NCI-H748 (cell line): Measurements from ENCODE around the gene MGAT4D.
"Not testable (repeated sequence)": the region's sequence is repeated elsewhere in the genome, so short reads cannot be mapped to it uniquely, and the experiment has no call there.

Source experiments
- DNase-seq: peaks from one replicate; lab custom pipeline; 2025; ENCODE audit not compliant: unreplicated experiment; lab: John Stamatoyannopoulos, UW

The MGAT4D gene

GRCh38 chr4:140497747-140498636, at the start of gene MGAT4D:
TSS of gene MGAT4D (minus strand) at chr4:140498293. CDS start at chr4:140498222, 71 bp downstream.
- DNase-seq: no peak

- DNase-seq: no peak
These were observed 35.9 kb upstream of the MGAT4D start for GRCh38 chr4:140533951-140534480.

- no peak for DNase-seq
These were observed 31.3 kb upstream of the MGAT4D start for GRCh38 chr4:140529434-140529833.

- DNase-seq: peak; percentile 97
These were observed 26.0 kb upstream of the MGAT4D start, which contains the start of gene ELMOD2 for GRCh38 chr4:140523857-140524742. TSS of gene ELMOD2 (plus strand) at chr4:140524168. CDS start at chr4:140525429, 1,261 bp downstream.

- no peak for DNase-seq
These were observed 25.3 kb upstream of the MGAT4D start for GRCh38 chr4:140523370-140523856.

- no peak for DNase-seq
These were observed 17.3 kb upstream of the MGAT4D start for GRCh38 chr4:140515423-140515822.

GRCh38 chr4:140513765-140514164, 15.7 kb upstream of the MGAT4D start:
- not testable (repeated sequence) for DNase-seq

GRCh38 chr4:140504261-140504660, 6.2 kb upstream of the MGAT4D start:
- no peak for DNase-seq

- DNase-seq: no peak
These were observed 1.3 kb upstream of the MGAT4D start for GRCh38 chr4:140499391-140499790.

- DNase-seq: no peak
These were observed 717 bp downstream of the MGAT4D start for GRCh38 chr4:140497405-140497746.

GRCh38 chr4:140485939-140486338, 12.2 kb downstream of the MGAT4D start:
- no peak for DNase-seq

GRCh38 chr4:140483445-140483844, 14.6 kb downstream of the MGAT4D start:
- DNase-seq: no peak

- DNase-seq: no peak
These were observed 25.9 kb downstream of the MGAT4D start for GRCh38 chr4:140472156-140472555.

- no peak for DNase-seq
These were observed 28.0 kb downstream of the MGAT4D start for GRCh38 chr4:140469791-140470733.

GRCh38 chr4:140466146-140466545, 31.9 kb downstream of the MGAT4D start:
- DNase-seq: no peak

GRCh38 chr4:140463614-140464013, 34.5 kb downstream of the MGAT4D start:
- no peak for DNase-seq

- no peak for DNase-seq
These were observed 34.9 kb downstream of the MGAT4D start for GRCh38 chr4:140463182-140463581.

- no peak for DNase-seq
These were observed 47.7 kb downstream of the MGAT4D start for GRCh38 chr4:140450352-140450751.

GRCh38 chr4:140448830-140449229, 49.3 kb downstream of the MGAT4D start:
- peak; percentile 44 for DNase-seq

- DNase-seq: no peak
These were observed 49.9 kb downstream of the MGAT4D start for GRCh38 chr4:140448162-140448561.
